B cell (primary cell): ENCODE results near the gene BOK. TPM values are rescaled to one million over a fixed set of nuclear protein-coding genes. Genes with fewer than 3 reads are reported as not detected.

Experiments
- ATAC-seq: fragments of 200-7000 bp; cut with Tn5 transposase; one replicate; pipeline ENCODE4 v1.10.0; 2021; ENCODE audit warnings: low read depth, mild to moderate bottlenecking, moderate number of reproducible peaks, moderate library complexity
- CTCF ChIA-PET: fragments of 350-600 bp; sonication (Branson Sonifier 250); formaldehyde crosslinking; loops from one replicate; lab custom pipeline; 2021; ENCODE audit warnings: antibody characterized with exemption, inconsistent platforms; lab: Charles Lee
- POLR2A ChIA-PET: fragments of 350-600 bp; sonication (Branson Sonifier 250); formaldehyde crosslinking; loops from one replicate; lab custom pipeline; 2021; ENCODE audit warnings: antibody characterized with exemption; lab: Charles Lee
- DNase-seq: peaks from one replicate; pipeline ENCODE4 v3.0.0; 2013
- H2AFZ ChIP-seq: 2 replicates; pipeline ENCODE4 v1.6.1; 2012; ENCODE audit warnings: mild to moderate bottlenecking, low read depth, low read length; ENCODE audit not compliant: insufficient read depth, poor library complexity, severe bottlenecking
- H3K27ac ChIP-seq, 2 donors: 1 replicate in 1 of 2; 2 replicates in 1 of 2; pipeline ENCODE4 v1.5.1; 2012 to 2013; ENCODE audit warnings: low read length in 2 of 2, mild to moderate bottlenecking in 2 of 2, moderate library complexity in 1 of 2
- H3K27me3 ChIP-seq, 4 experiments: fragments of 200-600 bp in 1 of 4; sonication (generic) in 1 of 4; replicated peaks in 1 of 4; 1 replicate in 2 of 4; 2 replicates in 2 of 4; pipeline versions ENCODE4 v1.6.1 to v1.7.0; 2013 to 2016; ENCODE audit warnings: low read length in 3 of 4, mild to moderate bottlenecking in 2 of 4, mixed read lengths in 1 of 4, moderate library complexity in 1 of 4; ENCODE audit not compliant: insufficient read depth in 4 of 4, control insufficient read depth in 3 of 4; ENCODE audit errors: control extremely low read depth in 1 of 4
- H3K36me3 ChIP-seq, 2 experiments: replicated peaks in 1 of 2; 1 replicate in 1 of 2; 2 replicates in 1 of 2; pipeline versions ENCODE4 v1.6.1 to v1.7.1; 2013; ENCODE audit warnings: low read length in 1 of 2; ENCODE audit not compliant: insufficient read depth in 2 of 2, control insufficient read depth in 1 of 2; ENCODE audit errors: control extremely low read depth in 1 of 2, extremely low read depth in 1 of 2
- H3K4me1 ChIP-seq, 2 donors: fragments of 200-600 bp in 1 of 2; sonication (generic) in 1 of 2; 1 replicate in 1 of 2; 2 replicates in 1 of 2; pipeline versions ENCODE4 v1.5.1 to v1.6.1; 2013 to 2017; ENCODE audit warnings: low read length in 2 of 2; ENCODE audit not compliant: control insufficient read depth in 2 of 2, insufficient read depth in 2 of 2
- H3K4me2 ChIP-seq: replicated peaks from 2 replicates; pipeline ENCODE3; 2012; ENCODE audit warnings: mild to moderate bottlenecking, low read depth, low read length; ENCODE audit not compliant: poor library complexity, severe bottlenecking
- H3K4me3 ChIP-seq, 5 experiments: fragments of 200-600 bp in 1 of 5; sonication (generic) in 1 of 5; 1 replicate in 3 of 5; 2 replicates in 2 of 5; pipeline versions ENCODE4 v1.5.1 to v1.7.0; 2011 to 2016; ENCODE audit warnings: low read length in 4 of 5, mild to moderate bottlenecking in 4 of 5, low read depth in 2 of 5, control low read depth in 1 of 5, moderate library complexity in 1 of 5; ENCODE audit not compliant: insufficient read depth in 1 of 5; ENCODE audit errors: control extremely low read depth in 1 of 5, extremely low read depth in 1 of 5
- H3K79me2 ChIP-seq: fragments of 200-600 bp; sonication (generic); one replicate; pipeline ENCODE4 v1.6.0; 2016; ENCODE audit warnings: low read length; ENCODE audit not compliant: control insufficient read depth, insufficient read depth
- H3K9ac ChIP-seq: fragments of 200-600 bp; sonication (generic); 2 replicates; pipeline ENCODE4 v1.6.1; 2017; ENCODE audit warnings: mild to moderate bottlenecking, low read length, moderate library complexity
- H3K9me3 ChIP-seq, 3 donors: one replicate each; pipeline versions ENCODE4 v1.6.1 to v1.7.1; 2013; ENCODE audit warnings: low read length in 2 of 3; ENCODE audit not compliant: control insufficient read depth in 2 of 3, insufficient read depth in 1 of 3; ENCODE audit errors: control extremely low read depth in 1 of 3
- H4K20me1 ChIP-seq: 2 replicates; pipeline ENCODE4 v1.6.0; 2012; ENCODE audit warnings: mild to moderate bottlenecking, low read length; ENCODE audit not compliant: insufficient read depth, control insufficient read depth, poor library complexity, severe bottlenecking
- H3K27ac Mint-ChIP-seq: one replicate; pipeline ENCODE4 v1.8.0; 2021; ENCODE audit warnings: mixed read lengths
- H3K27me3 Mint-ChIP-seq: one replicate; pipeline ENCODE4 v1.8.0; 2021; ENCODE audit warnings: mixed read lengths
- H3K4me1 Mint-ChIP-seq: one replicate; pipeline ENCODE4 v1.8.0; 2021; ENCODE audit warnings: mixed read lengths
- H3K4me3 Mint-ChIP-seq: one replicate; pipeline ENCODE4 v1.8.0; 2021; ENCODE audit warnings: mixed read lengths
- H3K9me3 Mint-ChIP-seq: one replicate; pipeline ENCODE4 v1.8.0; 2022; ENCODE audit warnings: mixed read lengths; ENCODE audit not compliant: insufficient read depth
- CTCF ChIP-seq: fragments of 200-600 bp; IDR thresholded peaks from one replicate; pipeline ENCODE4 v1.8.0; 2022; ENCODE audit warnings: antibody characterized with exemption, mild to moderate bottlenecking
- EZH2 ChIP-seq: IDR thresholded peaks from 2 replicates; pipeline ENCODE4 v1.6.1; 2012; ENCODE audit warnings: borderline replicate concordance, low read depth, mild to moderate bottlenecking, moderate library complexity, low read length; ENCODE audit not compliant: insufficient read depth, poor library complexity, severe bottlenecking
- WGBS: methylation state at CpG from one replicate; pipeline ENCODE4 v1.1.5; 2013; ENCODE audit warnings: missing lambda C conversion rate; ENCODE audit not compliant: insufficient coverage; 5-methylcytosine and 5-hydroxymethylcytosine counted together
- intact Hi-C: fragments of 100-400 bp; cut with micrococcal nuclease; formaldehyde crosslinking; loops from one replicate; pipeline ENCODE4 v1.10.0; 2022
- polyA plus RNA-seq: library from polyadenylated mRNA; depleted of rRNA; stranded (reverse); fragments of >200 nt; gene quantifications from 2 replicates; pipeline ENCODE4 v1.2.3, GENCODE V29; 2012
- total RNA-seq, 2 donors: library from RNA; stranded (reverse); fragments of 120-200 nt in 1 of 2; gene quantifications; 1 replicate in 1 of 2; 2 replicates in 1 of 2; pipeline versions ENCODE4 v1.2.3 to v1.2.4, GENCODE V29; 2013 to 2022

BOK gene
- total and polyA plus RNA-seq, 2 donors (not counting 1 experiment from before 2014, with no cell fraction given) = 0.10 to 0.22 TPM

GRCh38 chr2:241532733-241533601 lies 25.6 kb upstream of the BOK start:
- CTCF ChIA-PET = no interaction called here
- POLR2A ChIA-PET = no interaction called here
- TF ChIP-seq CTCF (no peak), EZH2 (no peak)
- Mint-ChIP-seq H3K4me1 (no peaks in the 10 kb centered on the region), H3K9me3 (no peaks in the 10 kb centered on the region), H3K4me3 (no peak overlapping the region), H3K27me3 (peaks cover 14% of the 10 kb centered on the region), H3K27ac (no peak overlapping the region)
- WGBS = 84% methylated on average over 26 of the region's 26 CpGs
- Histone ChIP-seq H2AFZ (no peak overlapping the region), H3K27me3 (peaks cover 0 to 7% (median 2%) of the 10 kb centered on the region in 4 experiments), H4K20me1 (no peaks in the 10 kb centered on the region), H3K9me3 (no peaks in the 10 kb centered on the region), H3K79me2 (no peaks in the 10 kb centered on the region), H3K36me3 (no peaks in the 10 kb centered on the region), H3K9ac (no peak overlapping the region), H3K4me2 (no peak overlapping the region), H3K4me3 (no peak overlapping the region), H3K27ac (no peak overlapping the region), H3K4me1 (no peaks in the 10 kb centered on the region)
- no peak for ATAC-seq
- DNase-seq = no peak
- intact Hi-C loops = no loop called here

GRCh38 chr2:241534293-241534692 lies 24.3 kb upstream of the BOK start:
- WGBS = 87% methylated on average over 7 of the region's 7 CpGs
- ATAC-seq (no peak), DNase-seq (no peak)
- ChIA-PET POLR2A (no interaction called here), CTCF (no interaction called here)
- H3K4me2 ChIP-seq = no peak overlapping the region
- H3K27me3 Mint-ChIP-seq = peaks cover 18% of the 10 kb centered on the region
- H3K4me1 Mint-ChIP-seq = no peaks in the 10 kb centered on the region
- no peaks in the 10 kb centered on the region for H3K79me2 ChIP-seq
- no peak overlapping the region for H2AFZ ChIP-seq
- H3K4me3 ChIP-seq = no peak overlapping the region
- H3K4me1 ChIP-seq = no peaks in the 10 kb centered on the region
- H3K27ac Mint-ChIP-seq = no peak overlapping the region
- peaks cover 0 to 4% (median 2%) of the 10 kb centered on the region in 4 experiments for H3K27me3 ChIP-seq
- no peak overlapping the region for H3K27ac ChIP-seq
- intact Hi-C loops = no loop called here
- no peaks in the 10 kb centered on the region for H3K9me3 ChIP-seq
- TF ChIP-seq EZH2 = no peak
- TF ChIP-seq CTCF = no peak
- no peak overlapping the region for H3K4me3 Mint-ChIP-seq
- no peaks in the 10 kb centered on the region for H4K20me1 ChIP-seq
- no peak overlapping the region for H3K9ac ChIP-seq
- H3K9me3 Mint-ChIP-seq = no peaks in the 10 kb centered on the region
- H3K36me3 ChIP-seq = no peaks in the 10 kb centered on the region
